ENCODE measurements around the gene EIF2B2.

- TF ChIP-seq CTCF (conservative IDR thresholded peaks at IDR 0.05; ENCODE audit: low read length) (no peak), EZH2phosphoT487 (IDR thresholded peaks at IDR 0.05; ENCODE audit: borderline replicate concordance) (no peak)
These were observed 43.0 kb upstream of the EIF2B2 start for GRCh38 chr14:74959596-74960180.
